NCI-H1105 treated with DMSO at 0.1 percent for 48 hours (cell line): ENCODE measurements around the gene KCMF1.
A peak's percentile ranks its signal among the peaks of the same experiment; 100 is the strongest.

Source experiments
- DNase-seq: peaks from one replicate; lab custom pipeline; 2025; lab: John Stamatoyannopoulos, UW

KCMF1 gene

DNA sequence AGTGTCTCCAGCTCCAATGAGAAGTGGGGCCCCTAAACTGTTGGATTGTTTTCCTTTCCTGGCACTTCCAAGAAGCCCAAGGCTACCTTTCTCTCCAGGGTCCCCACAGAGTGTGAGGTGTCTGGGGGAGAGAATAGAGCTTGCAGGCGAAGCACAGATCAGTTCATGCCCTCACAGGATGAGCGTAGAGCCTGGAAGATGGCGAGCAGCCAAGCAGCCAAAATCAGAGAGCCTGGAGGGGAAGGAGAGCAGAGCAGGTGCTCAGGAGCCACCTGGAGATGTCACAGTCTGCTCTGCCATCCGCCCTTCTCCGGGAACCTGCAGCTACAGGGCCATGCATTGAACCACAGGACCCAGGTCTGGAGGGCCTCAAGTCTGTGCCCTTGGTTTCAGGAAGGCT is 107.6 kb downstream of the KCMF1 start:
- peak; percentile 12 for DNase-seq

DNA sequence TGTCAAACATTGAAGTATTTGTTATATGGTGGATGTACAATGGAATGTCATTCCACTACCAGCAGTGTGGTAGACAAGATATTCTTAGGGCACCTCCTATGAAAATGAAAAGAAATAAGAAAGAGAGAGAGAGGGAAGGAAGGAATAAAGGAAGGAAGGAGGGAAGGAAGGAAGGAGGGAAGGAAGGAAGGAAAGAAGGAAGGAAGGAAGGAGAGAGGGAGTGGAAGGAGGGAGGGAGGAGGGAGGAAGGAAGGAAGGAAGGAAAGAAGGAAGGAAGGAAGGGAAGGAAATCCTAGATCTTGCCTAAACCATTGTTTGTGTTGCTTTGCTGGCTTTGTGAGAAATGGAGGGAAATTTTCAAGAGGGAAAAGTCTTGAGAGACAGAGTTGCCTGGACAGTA is 112.1 kb downstream of the KCMF1 start:
- DNase-seq, result no peak

GRCh38 chr2:85085563-85085962 is 114.6 kb downstream of the KCMF1 start:
- no peak for DNase-seq

DNA sequence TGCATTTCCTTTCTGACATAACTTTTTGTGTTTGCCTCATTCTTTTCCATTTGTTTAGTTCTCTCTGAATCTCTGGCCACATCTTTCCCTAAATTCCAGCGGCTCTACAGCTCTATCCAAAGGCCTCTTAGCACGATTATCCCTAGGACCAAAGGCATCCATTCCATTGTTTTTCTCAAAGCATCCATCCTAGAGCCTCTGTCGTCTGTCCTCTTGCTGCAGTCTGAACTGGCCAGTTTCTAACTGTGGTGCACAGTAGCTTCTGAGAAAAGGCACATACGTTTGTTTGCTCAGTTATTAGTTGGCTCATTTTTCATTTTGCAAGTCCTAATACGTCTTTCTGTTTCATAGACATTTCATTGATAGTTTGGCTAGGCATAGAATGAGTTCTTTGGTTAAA is 116.6 kb downstream of the KCMF1 start:
- no peak for DNase-seq

- no peak for DNase-seq
Measured at GRCh38 chr2:85088921-85089320, 118.0 kb downstream of the KCMF1 start.

- no peak for DNase-seq
Measured at GRCh38 chr2:85089585-85089984, 118.6 kb downstream of the KCMF1 start.

- no peak for DNase-seq
Measured at GRCh38 chr2:85091838-85092237, 120.9 kb downstream of the KCMF1 start.

- no peak for DNase-seq
Measured at GRCh38 chr2:85095094-85095493, 124.1 kb downstream of the KCMF1 start.

DNA sequence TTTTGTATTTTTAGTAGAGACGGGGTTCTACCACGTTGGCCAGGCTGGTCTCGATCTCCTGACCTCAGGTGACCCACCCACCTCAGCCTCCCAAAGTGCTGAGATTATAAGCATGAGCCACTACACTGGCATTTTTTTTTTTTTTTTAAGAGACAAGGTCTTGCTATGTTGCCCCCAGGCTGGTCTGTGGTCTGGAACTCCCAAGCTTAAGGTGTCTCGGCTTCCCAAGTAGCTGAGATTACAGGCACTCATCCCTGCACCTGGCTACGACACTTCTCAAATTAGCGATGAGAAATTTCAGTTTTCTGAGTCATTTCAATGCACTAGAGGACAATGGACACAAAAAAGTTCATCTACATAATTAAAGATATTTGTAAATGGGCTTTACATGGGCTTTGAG is 125.7 kb downstream of the KCMF1 start:
- DNase-seq, result no peak

DNA sequence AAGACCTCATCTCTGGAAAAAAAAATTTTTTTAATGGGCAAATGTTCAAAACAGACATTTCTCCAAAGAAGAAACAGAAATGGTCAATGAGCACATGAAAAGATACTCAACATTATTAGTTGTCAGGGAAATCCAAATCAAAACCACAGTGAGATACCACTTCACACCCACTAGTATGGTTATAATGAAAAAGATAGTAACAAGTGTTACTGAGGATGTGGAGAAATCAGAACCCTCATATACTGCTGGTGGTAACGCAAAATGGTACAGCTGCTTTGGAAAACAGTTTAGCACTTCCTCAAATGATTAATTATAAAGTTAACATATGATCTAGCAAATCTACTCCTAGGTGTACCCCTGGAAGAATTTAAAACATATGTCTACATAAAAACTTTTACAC is 133.3 kb downstream of the KCMF1 start:
- DNase-seq, result no peak

DNA sequence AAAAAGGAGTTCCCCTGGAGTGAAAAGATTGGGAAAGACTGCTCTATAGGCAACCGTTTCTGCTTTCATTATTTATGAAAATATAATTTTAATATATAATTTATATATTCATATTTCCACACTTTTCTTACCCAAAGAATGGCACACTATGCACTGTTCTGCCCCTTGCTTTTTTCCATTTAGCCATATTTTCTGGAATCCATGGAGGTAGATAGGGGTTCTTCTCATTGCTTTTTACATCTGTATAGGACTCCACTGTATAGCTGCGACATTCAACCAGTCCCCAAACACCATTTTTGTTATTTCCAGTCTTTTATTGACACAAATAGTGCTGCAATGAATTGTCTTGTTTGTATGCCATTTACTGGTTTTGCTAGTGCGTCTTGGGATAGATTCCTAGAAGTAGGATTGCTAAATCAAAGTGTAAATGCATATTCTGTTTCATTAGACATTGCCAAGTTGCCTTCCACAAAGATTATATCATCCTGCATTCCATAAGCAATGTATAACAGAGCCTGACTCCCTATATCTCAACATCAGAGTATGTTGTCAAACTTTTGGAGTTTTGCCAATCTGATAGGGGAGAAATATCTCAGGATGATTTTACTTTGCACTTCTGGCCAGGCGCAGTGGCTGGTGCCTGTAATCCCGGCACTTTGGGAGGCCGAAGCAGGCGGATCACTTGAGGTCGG is 135.7 kb downstream of the KCMF1 start:
- DNase-seq, result no peak
